NCI-H82 treated with DMSO at 0.1 percent for 48 hours (cell line): Measurements from ENCODE around the gene ADAP1.
"Not testable (repeated sequence)": the region's sequence is repeated elsewhere in the genome, so short reads cannot be mapped to it uniquely, and the experiment has no call there.

Source experiments
- DNase-seq: peaks from one replicate; lab custom pipeline; 2025; ENCODE audit not compliant: unreplicated experiment; lab: John Stamatoyannopoulos, UW

The ADAP1 gene, protein sequence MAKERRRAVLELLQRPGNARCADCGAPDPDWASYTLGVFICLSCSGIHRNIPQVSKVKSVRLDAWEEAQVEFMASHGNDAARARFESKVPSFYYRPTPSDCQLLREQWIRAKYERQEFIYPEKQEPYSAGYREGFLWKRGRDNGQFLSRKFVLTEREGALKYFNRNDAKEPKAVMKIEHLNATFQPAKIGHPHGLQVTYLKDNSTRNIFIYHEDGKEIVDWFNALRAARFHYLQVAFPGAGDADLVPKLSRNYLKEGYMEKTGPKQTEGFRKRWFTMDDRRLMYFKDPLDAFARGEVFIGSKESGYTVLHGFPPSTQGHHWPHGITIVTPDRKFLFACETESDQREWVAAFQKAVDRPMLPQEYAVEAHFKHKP

DNA sequence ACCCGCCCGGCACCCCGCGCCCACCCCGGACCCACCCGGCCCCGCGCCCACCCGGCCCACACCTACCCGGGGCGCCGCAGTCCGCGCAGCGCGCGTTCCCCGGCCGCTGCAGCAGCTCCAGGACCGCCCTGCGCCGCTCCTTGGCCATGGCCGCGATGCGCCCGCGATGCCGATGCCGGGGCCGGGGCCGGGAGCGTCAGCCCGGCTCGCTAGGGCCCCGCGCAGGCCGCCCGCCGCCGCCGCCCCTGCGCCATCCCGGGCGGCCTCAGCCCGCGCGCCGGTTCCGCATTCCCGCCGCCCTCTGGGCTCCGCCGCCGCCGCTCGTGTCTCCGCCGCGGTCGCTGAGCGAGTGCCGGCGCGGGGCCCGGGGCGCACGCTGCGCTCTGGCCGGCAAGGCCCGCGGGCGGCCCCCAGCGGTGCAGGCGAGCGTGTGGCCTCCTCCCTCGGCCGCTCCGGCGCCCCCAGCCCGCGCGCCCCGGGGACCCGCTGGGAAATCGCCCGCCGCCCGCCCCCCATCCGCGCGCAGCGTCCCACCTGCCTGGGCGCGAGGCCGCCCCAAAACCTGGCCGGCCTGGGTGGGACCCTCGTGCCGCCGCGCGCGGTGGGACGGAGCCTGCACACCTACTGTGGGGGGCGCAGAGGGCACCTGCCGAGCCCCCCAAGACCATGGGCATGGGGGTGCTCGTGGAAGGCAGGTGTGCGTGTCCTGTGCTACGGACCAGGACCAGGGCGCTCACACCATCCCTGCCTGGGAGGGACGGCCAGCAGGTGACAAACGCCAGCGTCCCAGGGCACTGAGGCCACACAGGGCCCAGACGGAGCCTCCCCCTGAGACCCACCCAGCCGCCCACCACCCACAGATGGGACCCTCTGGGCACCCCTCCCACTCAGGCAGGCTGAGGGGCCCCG, at the start of gene ADAP1:
ADAP1 (minus strand) TSS at position 351 of the 909 bp plus-strand sequence; CDS start at position 148, 203 bp downstream.
- no peak for DNase-seq

DNA sequence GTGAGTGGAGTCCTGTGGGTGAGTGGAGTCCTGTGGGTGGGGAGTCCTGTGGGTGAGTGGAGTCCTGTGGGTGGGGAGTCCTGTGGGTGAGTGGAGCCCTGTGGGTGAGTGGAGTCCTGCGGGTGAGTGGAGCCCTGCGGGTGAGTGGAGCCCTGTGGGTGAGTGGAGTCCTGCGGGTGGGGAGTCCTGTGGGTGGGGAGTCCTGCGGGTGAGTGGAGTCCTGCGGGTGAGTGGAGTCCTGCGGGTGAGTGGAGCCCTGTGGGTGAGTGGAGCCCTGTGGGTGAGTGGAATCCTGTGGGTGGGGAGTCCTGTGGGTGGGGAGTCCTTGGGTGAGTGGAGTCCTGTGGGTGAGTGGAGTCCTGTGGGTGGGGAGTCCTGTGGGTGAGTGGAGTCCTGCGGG, 48.0 kb upstream of the ADAP1 start:
- not testable (repeated sequence) for DNase-seq

DNA sequence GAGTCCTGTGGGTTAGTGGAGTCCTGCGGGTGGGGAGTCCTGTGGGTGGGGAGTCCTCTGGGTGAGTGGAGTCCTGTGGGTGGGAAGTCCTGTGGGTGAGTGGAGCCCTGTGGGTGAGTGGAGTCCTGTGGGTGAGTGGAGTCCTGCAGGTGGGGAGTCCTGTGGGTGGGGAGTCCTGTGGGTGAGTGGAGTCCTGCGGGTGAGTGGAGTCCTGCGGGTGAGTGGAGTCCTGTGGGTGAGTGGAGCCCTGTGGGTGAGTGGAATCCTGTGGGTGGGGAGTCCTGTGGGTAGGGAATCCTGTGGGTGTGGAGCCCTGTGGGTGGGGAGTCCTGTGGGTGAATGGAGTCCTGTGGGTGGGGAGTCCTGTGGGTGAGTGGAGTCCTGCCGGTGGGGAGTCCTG, 47.5 kb upstream of the ADAP1 start:
- not testable (repeated sequence) for DNase-seq

DNA sequence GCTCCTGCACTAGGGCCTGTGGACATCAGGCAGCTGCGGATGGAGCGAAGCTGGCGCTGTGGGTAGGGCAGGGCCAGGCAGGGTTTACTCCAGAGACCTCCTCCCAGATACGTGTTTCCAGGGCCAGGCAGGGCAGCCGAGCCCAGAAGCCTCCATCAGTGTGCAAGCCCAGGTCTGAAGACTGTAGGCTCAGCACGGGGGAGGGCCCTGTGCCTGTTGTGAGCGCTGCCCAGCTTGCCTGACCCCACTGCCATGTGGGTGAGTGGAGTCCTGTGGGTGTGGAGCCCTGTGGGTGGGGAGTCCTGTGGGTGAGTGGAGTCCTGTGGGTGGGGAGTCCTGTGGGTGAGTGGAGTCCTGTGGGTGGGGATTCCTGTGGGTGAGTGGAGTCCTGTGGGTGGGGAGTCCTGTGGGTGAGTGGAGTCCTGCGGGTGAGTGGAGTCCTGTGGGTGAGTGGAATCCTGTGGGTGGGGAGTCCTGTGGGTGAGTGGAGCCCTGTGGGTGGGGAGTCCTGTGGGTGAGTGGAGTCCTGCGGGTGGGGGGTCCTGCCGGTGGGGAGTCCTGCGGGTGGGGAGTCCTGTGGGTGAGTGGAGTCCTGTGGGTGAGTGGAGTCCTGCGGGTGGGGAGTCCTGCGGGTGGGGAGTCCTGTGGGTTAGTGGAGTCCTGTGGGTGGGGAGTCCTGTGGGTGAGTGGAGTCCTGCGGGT, 46.7 kb upstream of the ADAP1 start:
- DNase-seq = not testable (repeated sequence)

DNA sequence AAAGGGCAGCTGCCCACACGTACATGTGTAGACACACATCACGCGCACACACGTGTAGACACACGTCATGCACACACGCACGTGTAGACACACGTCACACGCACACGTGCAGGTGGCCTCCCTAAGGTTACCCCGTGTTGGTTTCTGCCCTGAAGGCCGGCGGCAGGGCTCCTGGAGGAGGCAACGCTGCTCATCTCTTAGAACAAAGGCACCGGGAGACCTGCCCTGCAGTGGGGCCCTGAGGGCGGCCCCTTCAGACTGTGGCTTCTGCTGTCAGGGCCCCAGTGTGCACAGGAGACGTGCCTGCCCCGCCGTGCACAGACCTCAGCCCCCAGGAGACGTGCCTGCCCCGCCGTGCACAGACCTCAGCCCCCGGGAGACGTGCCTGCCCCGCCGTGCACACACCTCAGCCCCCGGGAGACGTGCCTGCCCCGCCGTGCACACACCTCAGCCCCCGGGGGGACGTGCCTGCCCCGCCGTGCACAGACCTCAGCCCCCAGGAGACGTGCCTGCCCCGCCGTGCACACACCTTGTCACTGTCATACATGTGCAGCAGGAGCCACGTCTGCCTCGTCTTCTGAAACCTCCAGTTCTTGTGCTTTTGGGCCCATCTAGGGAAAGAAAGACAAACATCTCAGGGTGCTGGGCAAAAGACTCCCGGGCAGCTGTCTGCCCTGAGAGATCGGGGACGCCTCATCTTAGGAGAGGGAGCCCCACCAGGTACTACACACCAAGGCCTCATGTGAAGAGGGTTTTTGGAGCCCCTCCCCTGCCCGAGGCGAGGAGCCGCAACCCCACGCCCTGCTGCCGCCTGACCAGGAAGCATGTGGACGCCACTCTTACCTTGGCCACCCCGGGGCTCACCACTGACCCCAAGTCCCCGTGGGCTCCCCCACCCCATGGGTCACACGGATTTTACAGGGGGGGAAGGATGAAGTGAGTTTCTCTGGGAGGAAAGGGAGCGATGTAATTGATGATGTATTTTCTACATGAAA, 45.8 kb upstream of the ADAP1 start:
- DNase-seq = no peak

DNA sequence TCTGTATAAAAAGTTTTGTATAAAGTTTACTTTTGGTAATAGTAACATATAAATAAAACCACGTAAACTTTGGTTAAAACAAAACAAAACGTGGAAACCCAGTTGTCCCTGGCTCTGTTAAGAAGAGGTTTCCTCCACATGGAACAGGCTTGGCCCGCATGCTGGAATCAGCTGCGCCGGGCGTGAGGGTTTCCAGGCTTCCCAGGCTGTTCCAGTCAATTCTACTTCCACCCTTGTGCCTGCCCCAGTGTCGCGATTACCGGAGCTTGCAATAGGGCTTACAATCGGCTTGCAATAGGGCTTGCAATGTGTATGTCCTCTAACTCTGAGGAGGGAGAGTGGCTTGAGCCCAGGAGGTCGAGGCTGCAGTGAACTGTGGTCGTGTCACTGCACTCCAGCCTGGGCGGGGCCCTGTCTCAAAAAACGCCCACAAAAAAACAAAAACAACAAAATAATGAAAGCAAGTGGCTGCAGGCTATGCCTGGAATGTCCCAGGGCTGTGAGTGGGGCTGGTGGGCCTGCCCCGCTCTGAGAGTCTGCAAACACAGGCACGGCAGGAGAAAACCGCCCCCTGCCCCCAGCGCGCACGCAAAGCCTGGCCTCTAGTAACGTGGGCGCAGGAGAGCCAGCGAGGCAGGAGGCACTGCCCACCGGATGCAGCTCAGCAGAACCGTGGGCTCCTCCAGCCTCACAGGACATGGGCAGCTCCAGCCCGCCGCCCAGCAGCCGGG, 44.8 kb upstream of the ADAP1 start:
- no peak for DNase-seq

DNA sequence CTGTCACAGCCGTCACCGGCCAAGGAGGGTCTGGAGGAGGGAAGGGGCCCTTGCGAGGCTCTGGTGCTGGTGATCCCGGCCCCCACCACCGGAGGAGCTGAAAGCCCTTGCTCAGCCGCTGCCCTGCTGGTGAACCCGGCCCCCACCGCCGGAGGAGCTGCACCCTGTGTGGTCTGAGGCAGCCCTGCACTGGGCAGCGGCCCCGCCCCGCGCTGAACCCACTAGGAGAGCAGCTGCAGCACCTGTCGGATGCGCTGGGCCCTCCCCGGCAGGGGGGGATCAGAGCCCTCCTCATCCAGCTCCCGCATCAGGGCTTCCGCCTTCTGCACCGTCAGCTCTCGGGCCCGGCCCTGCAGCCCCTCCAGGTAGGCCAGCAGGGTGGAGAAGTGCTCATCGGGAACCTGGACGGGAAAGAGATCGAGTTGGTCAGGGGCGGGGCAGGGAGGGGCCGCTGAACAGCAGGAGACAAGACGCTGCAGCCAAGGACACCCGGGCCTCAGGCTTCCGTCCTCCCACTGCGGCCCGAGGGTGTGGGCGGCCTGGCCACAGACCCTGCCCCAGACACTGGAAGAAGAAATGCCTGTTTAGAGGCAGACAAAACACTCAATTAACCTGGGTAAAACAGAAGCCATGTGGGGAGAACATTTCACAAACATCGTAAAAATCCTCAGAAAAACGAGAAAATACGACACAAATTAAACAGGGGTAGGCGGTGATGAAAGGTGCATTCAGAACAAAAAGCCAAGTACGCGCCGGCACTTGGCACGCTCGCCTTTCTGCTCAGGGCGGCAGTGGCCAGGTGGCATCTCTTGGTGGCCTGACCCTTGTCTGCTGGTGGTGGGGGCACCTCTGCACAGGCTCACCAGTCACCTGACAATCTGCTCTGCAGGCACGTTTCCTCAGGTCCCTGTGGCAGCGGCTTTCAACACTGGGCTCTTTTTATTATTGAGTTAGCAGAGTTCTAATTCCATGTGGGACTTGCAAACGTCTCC, 43.2 kb upstream of the ADAP1 start:
- DNase-seq = no peak

DNA sequence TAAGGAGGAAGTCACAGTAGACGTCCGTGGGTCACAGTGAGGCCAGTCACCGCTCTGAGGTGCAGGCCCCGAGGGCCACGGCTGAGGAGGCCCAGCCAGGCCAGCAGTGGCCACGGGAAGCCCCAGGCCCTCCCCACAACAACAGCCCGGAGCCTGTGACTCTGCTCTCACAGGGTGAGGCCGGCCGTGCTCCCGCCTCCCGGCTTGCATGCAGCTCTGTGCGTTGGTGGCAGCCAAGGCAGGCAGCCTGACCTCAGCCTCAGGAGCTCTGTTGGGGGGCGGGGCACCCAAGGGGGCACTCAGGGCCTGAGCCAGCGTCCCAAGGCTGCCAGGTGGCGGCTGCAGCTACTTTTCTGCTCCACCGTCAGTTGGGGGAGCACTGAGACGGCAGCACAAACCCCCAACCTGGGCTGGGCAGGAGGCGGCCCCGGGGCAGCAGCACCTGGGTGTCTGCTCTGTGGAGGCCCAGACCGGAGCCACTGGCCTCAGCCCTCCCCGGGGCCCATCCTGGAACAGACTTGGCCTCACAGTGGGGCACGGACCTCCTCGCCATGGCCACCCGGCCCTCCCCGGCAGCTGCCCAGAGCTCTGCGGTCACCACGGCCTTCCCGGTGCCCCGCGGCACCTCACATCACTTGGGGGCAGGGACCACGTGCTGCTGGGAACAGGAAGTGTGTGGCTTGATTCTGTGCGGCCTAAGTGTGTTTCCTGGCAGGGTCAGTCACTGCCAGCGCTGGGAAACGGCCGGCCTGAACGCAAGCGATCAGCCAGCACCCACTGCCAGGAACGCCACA, 41.8 kb upstream of the ADAP1 start:
- DNase-seq = no peak

DNA sequence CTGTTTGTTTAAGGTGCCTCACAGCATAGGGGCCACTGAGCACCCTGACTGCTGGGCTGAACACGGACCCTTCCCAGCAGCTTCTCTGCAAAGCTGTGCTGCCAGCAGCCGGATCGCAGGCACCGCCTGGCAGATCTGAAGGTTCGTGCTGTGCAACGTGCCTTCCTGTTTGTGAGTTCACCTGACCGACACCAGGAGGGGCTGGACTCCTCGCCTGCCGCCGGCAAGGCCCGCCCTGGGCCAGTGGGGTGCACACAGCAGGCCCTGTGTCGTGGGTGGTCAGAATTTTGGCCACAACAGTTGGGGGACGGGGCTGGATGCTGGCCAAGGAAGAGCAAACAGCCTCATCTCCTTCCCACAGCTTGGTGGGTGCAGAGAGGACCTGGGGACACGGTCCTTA, 41.1 kb upstream of the ADAP1 start:
- DNase-seq = no peak

DNA sequence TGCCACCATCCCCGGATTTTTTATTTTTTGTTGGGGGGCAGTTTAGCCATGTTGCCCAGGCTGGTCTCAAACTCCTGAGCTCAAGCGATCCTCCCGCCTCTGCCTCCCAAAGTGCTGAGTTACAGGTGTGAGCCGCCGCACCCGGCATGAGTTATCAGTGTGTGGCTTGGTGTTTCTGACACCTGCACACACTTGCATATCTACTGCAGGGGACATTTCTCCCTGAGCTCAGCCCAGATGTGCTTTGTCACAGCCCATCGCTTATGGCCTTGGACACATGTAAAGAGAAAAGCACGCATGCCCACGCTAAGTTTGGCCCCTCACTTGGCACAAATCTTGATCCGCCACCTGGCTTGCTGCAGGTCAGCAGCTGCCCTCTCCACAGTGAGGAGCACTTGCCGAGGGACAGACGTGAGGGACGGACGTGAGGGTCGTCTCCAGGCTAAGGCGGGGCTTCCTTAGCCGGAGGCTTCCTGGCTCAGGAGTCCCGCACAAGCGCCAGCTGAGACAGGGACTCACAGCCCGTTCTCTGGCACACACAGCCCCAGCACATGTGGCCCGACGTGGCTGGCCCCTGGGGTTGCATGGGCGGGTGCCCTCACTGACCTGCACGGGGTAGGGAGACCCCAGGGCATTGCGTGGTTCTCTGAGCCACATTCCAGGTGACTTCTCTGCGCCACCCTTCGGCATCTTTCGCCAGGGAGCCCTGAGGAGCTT, 40.3 kb upstream of the ADAP1 start:
- no peak for DNase-seq

DNA sequence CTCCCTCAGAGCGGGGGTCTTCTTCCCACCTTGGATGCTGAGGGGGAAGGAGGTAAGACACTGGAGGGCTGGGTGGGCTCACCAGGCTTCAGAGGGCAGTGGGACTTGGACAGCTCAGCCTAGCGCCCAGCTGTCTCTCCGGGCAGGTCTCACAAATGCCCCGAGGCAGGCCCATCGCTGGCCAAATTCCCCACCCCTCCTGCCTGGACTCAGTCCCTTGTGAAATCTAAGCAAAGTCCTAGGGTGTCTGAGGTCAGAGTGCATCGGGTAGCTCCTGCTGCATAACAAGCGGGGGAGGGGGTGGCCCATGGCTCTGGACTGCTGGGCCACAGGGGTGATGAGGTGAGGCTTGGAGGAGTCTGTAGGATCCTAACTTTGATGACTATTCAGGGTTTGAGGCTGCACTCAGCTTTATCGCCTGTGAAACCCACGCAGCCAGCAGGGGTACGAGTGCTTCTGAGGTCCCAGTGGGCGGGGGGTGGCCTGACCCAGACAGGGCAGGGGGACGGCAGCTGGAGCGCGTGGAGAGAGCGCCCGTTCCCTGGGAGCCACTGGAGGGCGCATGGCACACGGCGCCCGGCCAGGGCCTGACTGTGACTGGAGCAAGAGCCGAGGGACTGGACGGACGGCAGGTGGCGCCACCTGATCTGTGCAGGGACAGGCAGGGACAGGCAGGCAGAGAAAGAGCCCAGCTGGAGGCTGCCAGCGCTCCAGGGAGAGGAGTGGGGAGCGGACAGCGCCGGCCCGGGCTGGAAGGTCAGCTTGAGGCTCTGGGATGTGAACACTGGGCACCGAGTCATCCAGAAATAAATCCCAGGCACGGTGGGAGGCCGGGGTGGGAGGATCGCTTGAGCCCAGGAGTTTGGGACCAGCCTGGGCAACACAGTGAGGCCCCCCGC, 38.5 kb upstream of the ADAP1 start:
- peak; percentile 91 for DNase-seq

DNA sequence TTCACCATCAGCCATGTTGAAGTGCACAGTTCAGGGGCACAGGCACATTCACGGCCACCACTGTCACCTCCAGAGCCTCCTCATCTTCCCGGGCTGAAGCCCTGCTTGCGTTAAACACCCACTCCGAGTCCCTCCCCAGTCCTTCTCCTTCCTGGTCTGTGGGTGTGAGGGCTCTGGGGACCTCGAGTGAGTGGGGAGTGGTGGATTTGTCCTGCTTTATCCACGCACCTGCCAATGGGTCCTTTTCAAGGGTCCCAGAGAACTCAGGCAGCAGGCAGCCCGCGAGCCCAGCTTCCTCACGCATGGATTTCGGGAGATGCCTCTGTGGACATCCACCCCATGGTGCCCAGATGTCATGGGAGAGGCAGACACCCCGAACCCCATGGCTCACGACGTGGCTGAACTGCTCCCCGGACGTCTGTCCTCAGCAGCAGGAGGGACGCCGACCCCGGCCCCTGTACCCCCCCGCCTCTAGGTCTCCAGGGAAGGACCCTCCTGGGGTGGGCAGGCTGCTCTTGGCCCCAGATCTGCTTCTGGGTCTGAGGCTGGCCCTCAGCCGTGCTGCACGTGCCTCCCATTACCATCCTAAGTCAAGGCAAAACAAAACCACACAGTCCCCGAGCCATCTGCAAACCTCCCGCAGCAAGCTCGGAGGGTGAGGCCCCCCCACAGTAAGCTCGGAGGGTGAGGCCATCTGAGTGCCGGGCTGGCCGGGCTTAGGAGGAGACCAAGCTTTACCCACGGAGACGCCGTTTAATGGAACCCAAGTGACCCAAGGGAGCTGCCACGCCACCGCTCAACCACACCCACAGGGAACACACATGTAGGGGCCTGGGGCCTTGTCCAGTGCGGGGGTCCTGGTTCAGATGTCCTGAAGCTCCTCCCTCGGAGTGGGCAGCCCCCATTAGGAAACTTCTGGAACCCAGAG, 37.5 kb upstream of the ADAP1 start:
- no peak for DNase-seq

DNA sequence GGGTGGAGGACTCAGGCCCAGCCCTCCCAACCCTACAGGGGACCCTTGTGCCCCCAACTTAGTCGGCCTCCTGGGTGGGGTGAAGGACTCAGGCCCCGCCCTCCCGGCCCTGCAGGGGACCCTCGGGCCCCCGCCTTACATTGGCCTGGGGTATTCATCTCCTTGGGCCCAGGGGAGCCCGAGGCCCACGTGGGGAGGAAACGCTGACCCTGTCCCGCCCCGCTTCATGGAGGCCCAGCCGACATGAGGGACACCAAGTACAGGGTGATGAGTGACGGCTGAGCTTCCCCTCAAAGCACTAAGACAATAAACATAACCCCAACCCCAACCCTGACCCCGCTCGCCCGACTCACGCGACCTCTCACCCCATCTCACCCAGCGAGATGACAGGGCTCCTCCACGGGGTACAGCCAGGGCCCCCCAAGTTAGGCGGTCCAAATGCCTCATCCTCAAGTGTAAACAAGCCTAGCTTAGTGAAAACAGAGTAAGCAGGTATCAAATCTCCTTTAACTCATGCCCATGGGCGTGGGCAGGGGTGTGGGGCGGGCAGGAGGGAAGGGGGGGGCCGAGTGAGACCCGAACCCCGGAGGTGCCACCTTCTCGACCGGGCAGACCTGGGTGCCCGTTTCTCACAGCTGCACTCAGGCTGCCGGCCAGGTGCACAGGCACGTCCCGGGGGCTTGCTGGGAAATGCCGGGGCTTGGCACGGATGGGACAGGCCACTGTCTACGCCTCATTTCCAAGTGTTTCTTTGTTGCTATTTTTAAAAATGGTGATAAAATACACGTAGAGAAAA, 36.7 kb upstream of the ADAP1 start:
- no peak for DNase-seq

DNA sequence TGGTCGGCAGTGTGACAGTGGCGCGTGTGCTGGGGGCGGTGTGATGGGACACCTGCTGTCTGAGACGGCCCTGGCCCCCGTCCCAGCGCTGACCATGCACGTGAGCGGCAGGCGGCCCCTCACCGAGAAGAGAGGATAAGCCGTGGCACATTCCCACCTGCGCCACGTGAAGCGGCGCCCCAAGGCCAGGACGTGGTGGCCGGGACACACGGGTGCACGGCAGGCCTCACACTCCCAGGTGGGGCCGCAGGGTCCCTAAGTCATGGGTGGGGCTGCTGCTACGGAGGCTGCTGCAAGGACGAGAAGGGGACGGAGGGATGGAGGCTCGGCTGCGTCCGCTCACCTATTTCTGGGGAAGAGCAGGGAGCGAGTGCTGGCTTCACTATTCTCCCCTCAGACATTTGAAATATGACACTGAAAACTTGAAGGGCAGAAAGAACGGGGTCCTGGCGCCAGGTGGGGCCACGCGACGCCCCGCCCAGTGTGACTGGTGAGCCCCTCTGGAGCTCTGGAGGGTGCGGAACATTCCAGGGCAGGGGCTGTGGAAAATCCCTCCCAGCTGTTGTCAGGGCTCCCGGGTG, 36.0 kb upstream of the ADAP1 start:
- no peak for DNase-seq
